ENCODE results near the gene DNASE2.

DNASE2 gene

DNA sequence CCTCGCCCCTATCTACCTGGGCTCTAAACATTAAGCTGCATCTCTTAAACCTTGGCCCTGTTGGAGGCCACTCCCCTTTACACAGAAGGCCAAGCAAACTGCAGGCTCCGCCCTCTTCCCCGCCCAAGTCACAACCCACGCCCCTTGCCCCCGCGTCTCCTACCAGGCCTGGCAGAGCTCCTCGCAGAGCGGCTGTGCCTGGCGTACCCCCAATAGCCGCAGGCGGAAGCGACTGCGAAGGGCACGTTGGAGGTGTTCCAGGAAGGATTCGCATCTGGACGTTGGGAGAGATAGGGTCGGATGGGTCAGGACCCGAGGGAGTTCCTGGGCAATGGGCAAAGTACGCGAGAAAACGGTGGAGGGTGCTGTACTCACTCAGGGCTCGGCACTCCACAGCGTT lies 52.8 kb downstream of the DNASE2 start:
- peak; percentile 42 for DNase-seq

DNA sequence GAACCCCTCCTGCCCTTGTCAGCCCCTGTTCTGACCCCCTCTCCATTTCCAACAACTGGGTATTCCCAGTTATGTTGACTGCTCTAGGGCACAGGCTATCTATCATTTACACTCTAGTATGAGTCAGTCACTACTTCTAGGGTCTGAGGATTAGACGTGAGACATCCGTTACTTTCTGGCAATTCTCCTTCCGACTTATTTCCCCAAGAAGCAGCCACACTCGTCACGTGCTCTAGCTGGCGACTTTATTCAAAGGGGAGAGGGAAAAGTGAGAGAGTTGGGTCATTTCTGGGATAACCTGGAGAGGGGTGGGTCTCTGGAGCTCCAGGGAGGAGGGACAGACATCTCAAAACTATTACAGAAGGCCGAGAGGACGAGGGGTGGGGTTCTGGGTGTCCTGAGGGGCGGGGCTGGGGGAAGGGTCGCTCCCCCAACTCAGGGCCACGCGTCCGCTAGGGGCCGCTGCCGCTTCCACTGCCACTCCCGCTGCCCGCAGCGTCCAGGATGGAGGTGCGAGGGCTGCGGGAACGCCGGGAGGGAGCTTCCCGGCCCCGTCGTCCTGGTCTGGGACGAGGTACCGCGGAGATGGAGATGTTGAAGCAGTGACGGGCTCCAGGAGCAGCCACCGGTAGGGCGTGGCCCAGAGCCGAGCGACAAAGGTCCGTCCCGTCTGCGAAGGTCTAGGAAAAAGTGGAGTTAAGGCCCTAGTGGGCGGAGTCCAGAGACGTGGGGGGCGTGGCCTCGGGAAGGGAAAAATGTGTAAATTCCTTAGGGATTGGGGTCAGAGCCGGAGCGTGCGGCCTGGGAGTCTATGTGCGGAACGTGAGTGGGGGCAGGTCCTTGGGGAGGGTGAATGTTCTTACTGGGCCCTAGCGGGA lies 55.8 kb downstream of the DNASE2 start:
- no peak for DNase-seq

Data from NCI-H1105 treated with DMSO at 0.1 percent for 48 hours (cell line).